GM23338 (cell line): ENCODE measurements around the gene AGTR1.

Source experiments
- EZH2 ChIP-seq: fragments of 200-600 bp; sonication (generic); IDR thresholded peaks from one replicate; pipeline ENCODE4 v1.8.0; 2017; ENCODE audit warnings: antibody characterized with exemption, mild to moderate bottlenecking, low read depth; ENCODE audit not compliant: unreplicated experiment
- POLR2AphosphoS5 ChIP-seq: IDR thresholded peaks from 2 replicates; pipeline ENCODE4 v1.6.1; 2016; ENCODE audit warnings: antibody characterized with exemption, low read depth
- TF ChIP-seq, protein P1 (sequence below), 2 experiments: fragments of 200-600 bp in 1 of 2; sonication (generic) in 1 of 2; conservative IDR thresholded peaks; 2 replicates each; pipeline versions ENCODE4 v1.5.1 to v1.6.1; 2016 to 2017; ENCODE audit warnings: antibody characterized with exemption in 2 of 2, low read depth in 2 of 2, mild to moderate bottlenecking in 2 of 2, moderate library complexity in 1 of 2
- TF ChIP-seq, protein P2 (sequence below): IDR thresholded peaks from one replicate; pipeline ENCODE4 v1.6.1; 2018; ENCODE audit warnings: antibody characterized with exemption; ENCODE audit not compliant: unreplicated experiment

GRCh38 chr3:148772835-148773234, 75.1 kb downstream of the AGTR1 start:
- TF ChIP-seq, protein P1, sequence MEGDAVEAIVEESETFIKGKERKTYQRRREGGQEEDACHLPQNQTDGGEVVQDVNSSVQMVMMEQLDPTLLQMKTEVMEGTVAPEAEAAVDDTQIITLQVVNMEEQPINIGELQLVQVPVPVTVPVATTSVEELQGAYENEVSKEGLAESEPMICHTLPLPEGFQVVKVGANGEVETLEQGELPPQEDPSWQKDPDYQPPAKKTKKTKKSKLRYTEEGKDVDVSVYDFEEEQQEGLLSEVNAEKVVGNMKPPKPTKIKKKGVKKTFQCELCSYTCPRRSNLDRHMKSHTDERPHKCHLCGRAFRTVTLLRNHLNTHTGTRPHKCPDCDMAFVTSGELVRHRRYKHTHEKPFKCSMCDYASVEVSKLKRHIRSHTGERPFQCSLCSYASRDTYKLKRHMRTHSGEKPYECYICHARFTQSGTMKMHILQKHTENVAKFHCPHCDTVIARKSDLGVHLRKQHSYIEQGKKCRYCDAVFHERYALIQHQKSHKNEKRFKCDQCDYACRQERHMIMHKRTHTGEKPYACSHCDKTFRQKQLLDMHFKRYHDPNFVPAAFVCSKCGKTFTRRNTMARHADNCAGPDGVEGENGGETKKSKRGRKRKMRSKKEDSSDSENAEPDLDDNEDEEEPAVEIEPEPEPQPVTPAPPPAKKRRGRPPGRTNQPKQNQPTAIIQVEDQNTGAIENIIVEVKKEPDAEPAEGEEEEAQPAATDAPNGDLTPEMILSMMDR (conservative IDR thresholded peaks at IDR 0.05; ENCODE audit: low read depth in 2 of 2): no peak
- TF ChIP-seq EZH2 (no peak), POLR2AphosphoS5 (no peak)
- TF ChIP-seq, protein P2, sequence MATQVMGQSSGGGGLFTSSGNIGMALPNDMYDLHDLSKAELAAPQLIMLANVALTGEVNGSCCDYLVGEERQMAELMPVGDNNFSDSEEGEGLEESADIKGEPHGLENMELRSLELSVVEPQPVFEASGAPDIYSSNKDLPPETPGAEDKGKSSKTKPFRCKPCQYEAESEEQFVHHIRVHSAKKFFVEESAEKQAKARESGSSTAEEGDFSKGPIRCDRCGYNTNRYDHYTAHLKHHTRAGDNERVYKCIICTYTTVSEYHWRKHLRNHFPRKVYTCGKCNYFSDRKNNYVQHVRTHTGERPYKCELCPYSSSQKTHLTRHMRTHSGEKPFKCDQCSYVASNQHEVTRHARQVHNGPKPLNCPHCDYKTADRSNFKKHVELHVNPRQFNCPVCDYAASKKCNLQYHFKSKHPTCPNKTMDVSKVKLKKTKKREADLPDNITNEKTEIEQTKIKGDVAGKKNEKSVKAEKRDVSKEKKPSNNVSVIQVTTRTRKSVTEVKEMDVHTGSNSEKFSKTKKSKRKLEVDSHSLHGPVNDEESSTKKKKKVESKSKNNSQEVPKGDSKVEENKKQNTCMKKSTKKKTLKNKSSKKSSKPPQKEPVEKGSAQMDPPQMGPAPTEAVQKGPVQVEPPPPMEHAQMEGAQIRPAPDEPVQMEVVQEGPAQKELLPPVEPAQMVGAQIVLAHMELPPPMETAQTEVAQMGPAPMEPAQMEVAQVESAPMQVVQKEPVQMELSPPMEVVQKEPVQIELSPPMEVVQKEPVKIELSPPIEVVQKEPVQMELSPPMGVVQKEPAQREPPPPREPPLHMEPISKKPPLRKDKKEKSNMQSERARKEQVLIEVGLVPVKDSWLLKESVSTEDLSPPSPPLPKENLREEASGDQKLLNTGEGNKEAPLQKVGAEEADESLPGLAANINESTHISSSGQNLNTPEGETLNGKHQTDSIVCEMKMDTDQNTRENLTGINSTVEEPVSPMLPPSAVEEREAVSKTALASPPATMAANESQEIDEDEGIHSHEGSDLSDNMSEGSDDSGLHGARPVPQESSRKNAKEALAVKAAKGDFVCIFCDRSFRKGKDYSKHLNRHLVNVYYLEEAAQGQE: no peak
